ENCODE data around the gene GATA5.

DNA sequence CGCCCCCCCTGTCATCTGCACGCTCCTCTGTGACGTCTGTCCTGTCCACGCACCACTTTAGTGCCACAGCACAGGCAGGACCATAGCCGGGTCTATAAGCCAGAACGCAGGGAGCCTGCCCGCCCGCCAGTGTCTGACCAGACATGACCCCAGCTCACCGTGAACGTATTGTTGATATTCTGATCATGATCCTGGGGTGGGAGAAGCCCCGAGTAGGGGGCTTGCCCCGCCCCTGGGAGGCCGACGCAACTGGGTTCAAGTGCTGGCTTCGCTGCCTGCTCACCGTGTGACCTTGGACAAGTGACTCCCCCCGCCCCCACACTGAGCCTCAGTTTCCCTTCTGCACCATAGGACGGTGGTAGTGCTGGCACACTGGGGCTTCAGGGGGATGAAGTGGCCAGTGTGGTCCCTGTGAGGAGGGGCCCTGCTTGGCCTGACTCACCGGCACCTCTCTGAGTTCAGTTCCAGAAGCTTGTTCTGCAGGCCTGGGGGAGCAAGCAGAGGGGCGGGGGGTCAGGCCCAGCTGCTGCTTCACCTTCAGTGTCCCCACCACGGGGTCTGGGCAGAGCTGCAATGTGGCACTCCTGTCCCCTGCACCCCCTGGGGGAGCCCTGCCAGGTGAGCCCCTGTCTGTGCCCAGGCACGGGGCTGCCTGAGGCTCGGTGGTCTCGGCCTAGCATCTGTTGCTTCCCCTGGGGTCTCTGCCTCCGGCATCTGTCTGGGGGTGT, 57.6 kb downstream of the GATA5 start:
- no peak for TF ChIP-seq EZH2 (IDR thresholded peaks at IDR 0.05; ENCODE audit: low read depth)
- TF ChIP-seq, protein P1, sequence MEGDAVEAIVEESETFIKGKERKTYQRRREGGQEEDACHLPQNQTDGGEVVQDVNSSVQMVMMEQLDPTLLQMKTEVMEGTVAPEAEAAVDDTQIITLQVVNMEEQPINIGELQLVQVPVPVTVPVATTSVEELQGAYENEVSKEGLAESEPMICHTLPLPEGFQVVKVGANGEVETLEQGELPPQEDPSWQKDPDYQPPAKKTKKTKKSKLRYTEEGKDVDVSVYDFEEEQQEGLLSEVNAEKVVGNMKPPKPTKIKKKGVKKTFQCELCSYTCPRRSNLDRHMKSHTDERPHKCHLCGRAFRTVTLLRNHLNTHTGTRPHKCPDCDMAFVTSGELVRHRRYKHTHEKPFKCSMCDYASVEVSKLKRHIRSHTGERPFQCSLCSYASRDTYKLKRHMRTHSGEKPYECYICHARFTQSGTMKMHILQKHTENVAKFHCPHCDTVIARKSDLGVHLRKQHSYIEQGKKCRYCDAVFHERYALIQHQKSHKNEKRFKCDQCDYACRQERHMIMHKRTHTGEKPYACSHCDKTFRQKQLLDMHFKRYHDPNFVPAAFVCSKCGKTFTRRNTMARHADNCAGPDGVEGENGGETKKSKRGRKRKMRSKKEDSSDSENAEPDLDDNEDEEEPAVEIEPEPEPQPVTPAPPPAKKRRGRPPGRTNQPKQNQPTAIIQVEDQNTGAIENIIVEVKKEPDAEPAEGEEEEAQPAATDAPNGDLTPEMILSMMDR (conservative IDR thresholded peaks at IDR 0.05) = no peak

Measured in PC-9 (cell line).